ENCODE measurements around the gene MOB2.
"Not testable (repeated sequence)": the region's sequence is repeated elsewhere in the genome, so short reads cannot be mapped to it uniquely, and the experiment has no call there.

The MOB2 gene

DNA sequence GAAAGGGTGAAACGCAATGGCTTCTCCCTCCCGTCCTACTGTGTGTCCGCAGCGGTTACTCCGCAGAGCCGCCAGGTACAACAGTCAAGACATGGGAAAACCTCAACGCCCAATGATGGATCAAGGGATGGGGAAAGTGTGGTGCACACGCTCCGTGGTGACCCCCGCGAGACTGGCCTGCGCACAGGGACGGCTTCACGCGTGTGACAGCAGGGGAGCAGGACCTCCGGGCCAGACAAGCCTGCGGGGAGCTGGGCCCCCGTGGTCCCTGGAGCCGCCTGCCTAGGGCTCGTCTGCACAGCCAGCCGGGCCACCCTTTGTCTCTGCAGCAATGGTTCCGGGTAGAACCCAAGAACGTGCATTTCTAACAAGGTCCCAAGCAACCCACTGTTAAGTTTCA is 31.7 kb upstream of the MOB2 start:
- DNase-seq (ENCODE audit: low read depth in 2 of 3, low spot score in 2 of 3) = no peak

DNA sequence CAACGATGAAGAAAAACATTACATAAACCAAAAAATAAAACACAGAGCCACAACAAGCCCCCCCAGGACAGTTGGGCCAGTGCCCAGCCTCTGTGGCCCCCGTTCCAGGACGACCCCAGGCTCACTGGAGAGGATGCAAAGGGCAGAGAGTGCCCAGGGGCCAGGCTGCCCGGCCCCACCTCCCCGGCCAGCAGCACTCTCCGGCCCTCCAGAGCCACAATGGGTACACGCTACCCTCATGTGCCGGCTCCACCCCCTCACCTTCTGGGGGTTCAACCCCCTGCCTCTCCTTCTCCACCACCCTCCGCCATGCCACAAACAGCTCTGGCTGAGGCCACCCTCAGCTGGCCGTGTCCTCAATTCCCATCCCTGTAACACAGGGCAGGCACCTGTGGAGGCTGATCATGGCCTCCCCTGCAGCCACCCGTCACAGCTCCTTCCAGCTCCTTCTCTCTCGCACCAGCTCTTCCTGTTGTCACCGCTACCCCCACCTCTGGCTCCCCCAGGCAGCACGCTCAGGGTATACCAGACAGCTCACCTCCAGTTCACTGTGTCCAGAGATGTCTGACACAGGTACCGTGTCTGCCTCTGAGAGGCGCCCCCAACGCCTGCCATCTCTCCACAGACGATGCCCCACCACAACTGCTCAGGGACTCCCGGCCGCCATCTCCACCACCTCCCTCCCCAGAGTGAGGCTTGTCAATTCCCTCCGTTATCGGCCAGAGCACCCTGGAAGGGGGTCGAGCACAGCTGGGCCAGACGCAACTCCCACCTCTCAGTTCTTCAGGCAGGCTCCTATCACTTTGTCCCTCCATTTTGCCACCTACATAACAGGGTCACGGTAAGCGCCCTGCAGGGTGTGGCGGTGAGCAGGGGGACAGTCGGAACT is 30.8 kb upstream of the MOB2 start:
- DNase-seq (ENCODE audit: low read depth in 2 of 3, low spot score in 2 of 3) = no peak

DNA sequence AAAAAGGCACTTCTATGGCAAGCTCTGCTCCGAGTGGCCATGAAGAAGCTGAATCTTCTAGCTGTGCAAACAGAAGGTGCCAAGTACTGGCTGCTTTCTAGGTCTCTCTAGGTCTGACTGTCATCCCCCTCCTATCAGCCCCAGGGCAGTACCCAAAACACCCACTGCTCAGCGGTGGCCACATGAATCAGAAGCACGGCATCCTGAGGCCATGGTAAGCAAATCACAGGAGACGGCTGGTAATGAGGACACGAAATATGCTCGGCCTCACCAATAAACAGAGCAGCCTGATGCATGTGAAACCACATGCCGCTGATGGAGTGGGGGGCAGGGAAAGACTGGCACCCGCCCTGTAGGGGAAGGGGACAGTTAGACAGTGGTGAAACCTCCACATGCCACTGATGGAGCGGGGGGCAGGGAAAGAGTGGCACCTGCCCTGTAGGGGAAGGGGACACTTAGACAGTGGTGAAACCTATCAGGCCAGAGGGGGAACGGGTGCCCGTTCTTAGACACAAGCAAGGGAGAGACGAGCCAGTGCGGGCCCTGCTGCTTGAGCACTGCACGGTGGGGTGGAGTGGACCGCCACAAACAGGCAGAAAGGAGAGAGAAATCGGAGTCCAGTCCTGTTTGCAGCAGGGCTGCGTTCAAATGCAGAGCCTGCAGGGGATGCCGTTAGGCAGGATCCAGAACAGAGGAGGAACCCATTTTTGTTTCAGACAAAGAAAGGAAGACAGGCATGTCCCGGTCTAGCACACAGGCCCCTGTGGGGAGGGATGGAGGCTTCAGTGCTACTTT is 29.9 kb upstream of the MOB2 start:
- DNase-seq (ENCODE audit: low read depth in 2 of 3, low spot score in 2 of 3) = no peak

DNA sequence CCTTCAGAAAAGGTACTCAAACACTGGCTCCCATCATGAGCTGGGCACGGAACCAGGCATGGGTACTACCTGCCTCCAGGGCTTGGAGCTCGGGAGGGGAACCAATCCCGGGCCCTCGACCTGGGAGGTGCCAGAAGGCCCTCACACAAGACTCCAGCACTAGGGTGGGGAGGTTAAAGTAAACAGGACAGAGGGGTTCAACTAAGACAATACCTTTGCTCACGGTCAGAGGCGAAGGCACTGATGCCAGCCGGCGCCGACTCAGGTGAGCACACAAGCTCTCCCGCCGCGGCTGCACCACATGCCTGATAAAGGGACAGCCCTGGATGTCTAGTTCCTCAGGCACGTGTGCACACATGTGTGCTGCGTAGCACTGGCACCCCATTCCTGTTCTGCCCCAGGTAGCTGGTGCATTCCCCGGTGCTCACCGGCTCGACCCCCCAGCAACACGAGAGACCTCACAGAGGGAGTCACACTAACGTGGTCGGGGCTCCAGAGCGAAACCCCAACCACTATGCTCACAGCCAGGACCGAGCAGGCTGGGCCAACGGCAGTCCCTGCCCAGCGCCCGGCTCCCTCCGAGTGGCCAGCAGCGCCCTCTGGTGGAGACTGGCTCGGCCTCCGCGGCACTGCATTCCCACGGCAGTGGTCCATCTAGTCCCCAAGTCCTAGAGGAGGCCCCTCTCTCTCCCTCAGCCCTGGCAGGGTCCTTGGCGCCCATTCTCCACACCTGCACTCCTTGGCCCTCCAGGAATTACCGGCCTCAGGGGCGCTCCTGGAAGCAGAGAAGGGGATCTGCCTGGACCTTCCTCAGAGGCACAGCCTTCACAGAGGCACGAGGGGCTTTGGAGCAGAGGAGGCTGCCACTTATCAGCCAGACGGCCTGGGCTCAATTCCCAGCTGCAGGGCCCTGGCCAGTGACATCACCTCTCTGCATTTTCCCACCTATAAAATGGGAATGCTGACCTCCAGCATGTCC is 28.8 kb upstream of the MOB2 start:
- DNase-seq (ENCODE audit: low read depth in 2 of 3, low spot score in 2 of 3) = peak; percentile 40 to 77 (median 75)

DNA sequence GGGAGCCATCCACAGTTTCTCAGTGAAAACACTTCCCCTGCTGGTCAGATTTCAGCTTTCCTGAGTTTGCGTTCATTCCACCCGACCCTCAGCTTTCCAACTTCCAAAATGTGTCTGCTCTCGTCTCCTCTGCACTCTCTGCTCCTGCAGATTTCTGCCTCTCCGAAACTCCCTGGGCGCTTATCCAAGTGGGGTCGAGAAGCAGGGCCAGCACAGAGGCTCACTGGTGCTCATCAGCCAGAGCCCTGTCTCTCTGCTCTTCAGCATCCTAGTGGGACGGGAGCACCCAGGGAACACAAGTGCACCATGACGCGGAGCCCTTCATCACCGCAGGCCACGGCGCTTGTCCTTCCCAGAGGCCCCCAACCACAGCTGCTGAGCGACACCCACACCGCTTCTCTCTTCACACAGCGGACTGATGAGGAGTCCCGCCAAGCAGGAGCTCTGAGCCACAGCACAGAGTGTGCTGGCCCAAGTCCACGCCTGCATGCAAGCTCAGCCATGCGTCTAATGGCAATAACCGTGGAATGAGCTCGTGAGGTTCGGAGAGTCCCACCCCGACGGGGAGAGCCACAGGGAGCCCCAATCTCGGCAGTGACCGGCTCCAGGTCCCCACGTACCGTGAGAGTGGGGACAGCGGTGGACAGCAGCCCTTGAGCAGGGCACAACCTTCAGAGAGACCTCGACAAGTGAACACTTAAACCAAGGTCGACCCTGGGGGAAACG is 27.9 kb upstream of the MOB2 start:
- no peak for DNase-seq (ENCODE audit: low read depth in 2 of 3, low spot score in 2 of 3)

DNA sequence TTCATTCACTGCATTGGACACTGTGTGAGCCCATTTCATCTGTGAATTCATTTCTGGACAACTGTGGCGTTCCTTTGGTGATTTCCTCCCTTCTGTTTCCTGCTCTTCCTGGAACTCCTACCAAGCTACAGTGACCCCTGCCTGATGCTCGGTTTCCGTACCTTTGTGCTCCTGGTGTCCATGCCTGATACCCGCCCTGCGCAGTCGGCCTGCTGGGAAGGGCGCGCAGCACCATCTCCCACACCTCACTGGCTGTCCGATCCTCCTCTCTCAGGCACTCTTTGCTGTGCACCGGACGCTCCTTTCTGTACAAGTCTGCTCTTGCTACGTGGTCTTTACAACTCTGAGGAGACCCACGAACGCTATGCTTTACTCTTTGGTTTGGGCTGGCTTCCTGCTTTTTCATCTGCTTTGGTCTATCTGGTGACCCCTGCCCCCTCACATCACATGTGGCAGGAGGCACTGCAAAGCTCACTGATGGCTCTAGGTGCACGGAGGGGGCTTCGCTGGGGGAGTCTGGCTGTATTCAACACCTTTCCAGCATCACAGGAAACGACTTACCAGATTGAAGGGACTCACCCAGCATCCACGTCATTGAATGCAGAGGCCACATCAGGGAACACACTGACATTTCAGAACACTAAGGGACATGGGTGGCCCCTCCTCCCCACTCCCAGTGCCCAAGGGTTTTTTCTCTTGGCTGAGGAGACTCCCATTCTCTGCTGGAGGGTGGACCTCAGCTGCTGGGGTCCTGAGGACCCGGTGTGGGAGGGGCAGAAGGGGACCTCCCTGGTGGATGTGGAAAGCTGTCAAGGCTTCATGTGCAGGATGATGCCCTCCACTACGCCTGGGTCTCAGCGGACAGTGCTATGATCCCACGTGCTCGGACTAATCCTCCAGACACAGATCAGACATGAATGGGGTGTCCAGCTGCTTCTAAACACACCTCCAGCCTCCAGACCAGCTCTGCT is 27.0 kb upstream of the MOB2 start:
- DNase-seq (ENCODE audit: low read depth in 2 of 3, low spot score in 2 of 3) = no peak

DNA sequence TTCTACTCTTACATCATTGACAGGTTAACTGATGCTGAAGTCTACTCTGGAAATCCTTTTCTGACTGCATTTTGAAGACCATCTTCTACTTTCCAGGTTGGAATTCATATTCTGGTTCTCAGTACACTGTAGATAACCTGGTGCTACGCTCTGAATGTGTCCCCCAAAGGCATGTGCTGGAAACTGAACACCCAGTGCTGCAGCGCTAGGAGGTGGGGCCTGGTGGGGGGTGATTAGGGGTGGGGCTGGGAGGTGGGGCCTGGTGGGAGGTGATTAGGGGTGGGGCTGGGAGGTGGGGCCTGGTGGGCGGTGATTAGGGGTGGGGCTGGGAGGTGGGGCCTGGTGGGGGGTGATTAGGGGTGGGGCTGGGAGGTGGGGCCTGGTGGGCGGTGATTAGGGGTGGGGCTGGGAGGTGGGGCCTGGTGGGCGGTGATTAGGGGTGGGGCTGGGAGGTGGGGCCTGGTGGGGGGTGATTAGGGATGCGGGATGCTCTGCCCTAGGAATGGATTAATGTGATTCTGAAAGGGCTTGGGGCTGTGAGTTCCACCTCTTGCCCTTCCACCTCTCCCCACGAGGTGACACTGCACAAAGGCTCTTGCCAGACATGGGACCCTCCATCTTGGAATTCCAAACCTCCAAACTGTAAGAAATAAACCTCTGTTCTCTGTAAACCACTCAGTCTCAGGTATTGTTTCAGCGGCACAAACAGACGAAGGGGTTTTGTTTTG is 26.1 kb upstream of the MOB2 start:
- not testable (repeated sequence) for DNase-seq (ENCODE audit: low read depth in 2 of 3, low spot score in 2 of 3)

DNA sequence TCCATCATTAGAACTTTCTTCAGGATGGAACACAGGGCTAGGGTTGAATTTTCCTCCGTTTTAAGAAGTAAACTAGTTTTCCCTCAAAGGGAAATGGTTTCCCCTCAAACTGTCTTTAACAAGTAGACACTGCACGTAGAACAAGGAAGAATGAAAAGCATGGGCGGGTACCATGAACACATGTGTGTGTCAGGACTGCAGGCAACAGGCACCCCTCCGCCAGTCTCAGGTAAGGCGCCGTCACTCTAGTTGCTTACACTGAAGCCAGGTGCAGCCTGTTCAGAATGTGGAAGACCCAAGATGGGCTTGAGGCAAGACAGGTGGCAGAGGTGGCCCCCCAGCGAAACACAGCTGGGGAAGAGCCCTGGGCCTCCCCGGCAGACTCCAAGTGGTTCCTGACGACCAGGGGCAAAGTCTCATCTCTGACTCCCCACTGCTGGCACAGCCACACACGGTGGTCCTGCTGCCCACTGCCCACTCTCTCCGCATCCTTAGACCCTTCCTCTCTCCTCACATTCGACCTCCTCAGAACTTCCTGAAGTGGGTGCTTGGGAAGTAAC is 25.4 kb upstream of the MOB2 start:
- no peak for DNase-seq (ENCODE audit: low read depth in 2 of 3, low spot score in 2 of 3)

DNA sequence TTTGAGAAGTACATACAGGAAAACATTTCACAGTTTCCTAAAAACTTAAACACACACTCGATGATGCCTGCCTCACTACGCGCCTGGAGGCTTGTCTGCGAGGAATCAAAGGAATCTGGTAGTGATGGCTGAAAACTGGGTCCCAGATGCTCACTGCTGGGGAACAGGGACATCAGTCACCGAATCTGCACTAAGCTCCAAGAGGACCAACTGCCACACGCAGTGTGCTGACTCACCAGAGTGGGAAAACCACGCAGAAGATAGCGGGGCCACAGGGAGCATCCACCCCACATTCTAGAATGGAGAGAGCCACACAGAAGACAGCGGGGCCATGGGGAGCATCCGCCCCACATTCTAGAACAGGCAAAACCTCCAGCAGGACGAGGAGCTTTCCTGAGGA is 24.3 kb upstream of the MOB2 start:
- no peak for DNase-seq (ENCODE audit: low read depth in 2 of 3, low spot score in 2 of 3)

DNA sequence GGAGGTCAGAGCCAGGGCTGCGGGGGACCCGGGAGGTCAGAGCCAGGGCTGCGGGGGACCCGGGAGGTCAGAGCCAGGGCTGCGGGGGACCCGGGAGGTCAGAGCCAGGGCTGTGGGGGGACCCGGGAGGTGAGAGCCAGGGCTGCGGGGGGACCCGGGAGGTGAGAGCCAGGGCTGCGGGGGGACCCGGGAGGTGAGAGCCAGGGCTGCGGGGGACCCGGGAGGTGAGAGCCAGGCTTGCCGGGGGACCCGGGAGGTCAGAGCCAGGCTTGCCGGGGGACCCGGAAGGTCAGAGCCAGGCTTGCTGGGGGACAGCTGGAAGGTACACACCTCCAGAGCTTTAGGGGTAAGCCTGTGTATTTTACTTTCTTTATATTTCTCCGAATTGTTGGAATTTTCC is 23.8 kb upstream of the MOB2 start:
- DNase-seq (ENCODE audit: low read depth in 2 of 3, low spot score in 2 of 3) = not testable (repeated sequence)

DNA sequence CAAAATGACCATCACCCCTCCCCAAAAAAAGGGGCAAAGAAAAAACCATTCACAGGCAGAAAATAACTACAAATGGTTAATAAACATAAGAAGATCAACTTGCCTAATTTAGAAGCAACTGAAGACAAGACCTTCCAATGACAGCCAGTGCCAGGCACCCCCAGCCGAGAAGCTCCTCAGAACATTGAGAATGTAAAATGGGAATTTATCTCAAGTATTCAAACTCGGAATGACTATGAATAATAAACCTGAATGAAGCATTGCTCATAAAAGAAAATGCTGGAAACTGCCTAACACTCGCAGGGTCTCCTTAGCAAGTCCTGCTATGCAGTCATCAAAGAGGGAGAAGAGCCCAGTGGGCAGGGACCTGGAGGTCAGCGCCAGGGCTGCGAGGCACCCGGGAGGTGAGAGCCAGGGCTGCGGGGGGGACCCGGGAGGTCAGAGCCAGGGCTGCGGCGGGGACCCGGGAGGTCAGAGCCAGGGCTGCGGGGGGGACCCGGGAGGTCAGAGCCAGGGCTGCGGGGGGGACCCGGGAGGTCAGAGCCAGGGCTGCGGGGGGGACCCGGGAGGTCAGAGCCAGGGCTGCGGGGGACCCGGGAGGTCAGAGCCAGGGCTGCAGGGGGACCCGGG is 23.2 kb upstream of the MOB2 start:
- no peak for DNase-seq (ENCODE audit: low read depth in 2 of 3, low spot score in 2 of 3)

DNA sequence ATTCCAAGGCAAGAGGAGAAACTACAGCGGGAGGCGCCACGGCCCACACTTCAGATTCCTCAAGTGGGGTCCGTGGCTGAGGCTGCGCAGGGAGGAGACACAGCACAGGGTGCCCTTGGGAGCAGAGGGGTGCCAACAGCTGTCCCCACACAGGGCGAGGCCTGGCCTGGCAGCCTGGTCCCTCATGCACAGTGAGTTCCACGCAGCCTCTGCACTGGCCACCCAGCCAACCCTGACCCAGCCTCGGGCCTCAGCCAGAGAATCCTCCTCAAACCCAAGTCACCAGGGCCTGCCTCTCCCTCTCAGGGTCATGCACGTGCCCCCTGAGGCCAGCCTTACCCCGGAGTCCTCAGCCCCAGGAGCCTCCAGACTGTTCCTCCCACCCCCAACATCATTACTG is 22.4 kb upstream of the MOB2 start:
- DNase-seq (ENCODE audit: low read depth in 2 of 3, low spot score in 2 of 3) = no peak

DNA sequence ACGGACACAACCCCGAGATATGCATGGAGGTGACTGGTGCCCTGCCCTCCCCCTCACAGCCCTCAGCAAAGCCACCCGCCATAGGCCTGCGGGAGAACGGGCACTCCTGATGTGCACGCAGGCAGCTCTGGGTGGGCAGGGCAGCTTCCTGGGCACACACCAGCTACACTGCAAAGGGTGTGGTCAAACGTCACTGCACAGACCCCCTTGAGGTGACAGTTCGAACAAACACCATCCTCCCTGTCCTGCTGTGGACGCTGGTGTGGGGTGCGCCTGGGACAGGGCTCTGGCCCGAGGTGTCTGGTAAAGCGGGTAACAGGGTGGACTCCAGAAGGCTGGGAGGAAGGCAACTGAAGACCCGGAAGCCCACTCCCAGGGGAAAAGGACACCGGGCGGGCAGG is 21.9 kb upstream of the MOB2 start:
- DNase-seq (ENCODE audit: low read depth in 2 of 3, low spot score in 2 of 3) = no peak

DNA sequence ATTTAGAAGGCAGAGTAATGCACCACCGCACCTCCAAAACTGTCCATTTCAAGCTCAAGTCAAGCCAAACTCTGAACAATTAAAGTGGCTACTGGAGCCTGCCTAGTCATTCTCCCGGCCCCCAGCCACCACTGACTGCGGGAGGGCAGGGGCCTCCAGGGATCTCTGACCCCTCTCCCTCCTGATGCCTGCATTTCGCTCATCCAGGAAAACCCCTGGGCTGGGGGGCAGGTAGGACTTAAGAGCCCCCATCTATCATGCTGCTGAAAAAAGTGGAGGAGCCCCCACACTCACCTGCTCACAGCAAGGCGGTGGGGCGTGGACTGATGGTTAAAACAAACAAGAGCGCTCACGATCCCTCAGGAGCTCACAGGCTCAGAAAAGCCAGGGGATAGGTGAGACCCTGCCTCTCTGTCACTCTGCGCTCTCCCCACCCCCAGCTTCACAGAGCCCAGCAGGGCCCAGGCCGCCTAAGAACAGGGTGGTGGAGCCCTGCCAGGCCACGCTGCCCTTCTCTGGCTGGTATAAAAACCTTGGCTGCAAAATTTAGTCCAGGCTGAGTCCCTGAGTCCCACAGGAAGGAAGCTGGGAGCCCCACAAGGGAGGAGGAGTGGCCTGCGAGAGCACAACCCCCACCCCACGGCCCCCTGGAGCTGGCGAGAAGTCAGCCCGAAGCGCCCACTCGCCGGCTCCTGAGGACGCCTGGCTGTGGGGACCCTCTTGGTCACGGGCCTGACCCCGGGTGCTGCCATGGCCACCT is 21.0 kb upstream of the MOB2 start:
- DNase-seq (ENCODE audit: low read depth in 2 of 3, low spot score in 2 of 3) = no peak

DNA sequence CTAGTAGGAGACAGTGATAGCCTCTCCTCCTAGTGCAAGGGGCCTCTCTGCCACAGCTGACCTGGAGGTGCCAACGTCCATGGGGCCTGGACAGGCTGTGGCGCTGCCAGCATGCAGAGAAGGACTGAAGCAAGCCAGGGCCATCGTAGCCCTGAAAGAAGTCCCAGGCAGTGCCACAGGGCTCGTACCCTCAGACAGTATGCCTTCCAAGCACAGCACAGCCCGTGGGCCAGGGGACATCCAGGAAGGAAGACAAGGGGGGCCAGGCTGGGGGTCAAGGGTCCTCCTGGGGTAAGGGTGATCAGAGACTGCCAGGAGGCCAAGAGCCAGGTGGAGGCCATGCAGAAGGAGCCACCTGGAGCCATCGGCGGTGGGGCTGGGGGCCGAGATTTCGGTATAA is 20.4 kb upstream of the MOB2 start:
- no peak for DNase-seq (ENCODE audit: low read depth in 2 of 3, low spot score in 2 of 3)

DNA sequence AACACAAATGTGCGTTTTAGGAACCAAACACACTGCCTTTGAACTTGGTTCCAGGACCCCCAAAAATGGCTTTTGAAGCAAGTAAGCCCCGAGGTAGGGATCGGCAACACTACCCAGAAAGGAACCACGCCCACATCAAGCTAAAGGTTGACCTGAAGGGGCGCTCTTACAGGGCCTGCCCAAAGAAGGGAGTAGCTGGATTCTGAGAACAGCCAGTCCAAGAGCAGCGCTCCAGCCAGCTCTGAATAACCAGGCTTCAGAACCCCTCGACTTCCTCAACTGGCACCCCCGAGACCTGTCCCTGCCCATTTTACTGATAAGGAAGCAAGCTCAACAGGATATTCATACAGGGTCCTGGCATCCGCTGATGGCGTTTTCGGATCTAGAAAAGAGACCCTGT is 18.9 kb upstream of the MOB2 start:
- no peak for DNase-seq (ENCODE audit: low read depth in 2 of 3, low spot score in 2 of 3)

DNA sequence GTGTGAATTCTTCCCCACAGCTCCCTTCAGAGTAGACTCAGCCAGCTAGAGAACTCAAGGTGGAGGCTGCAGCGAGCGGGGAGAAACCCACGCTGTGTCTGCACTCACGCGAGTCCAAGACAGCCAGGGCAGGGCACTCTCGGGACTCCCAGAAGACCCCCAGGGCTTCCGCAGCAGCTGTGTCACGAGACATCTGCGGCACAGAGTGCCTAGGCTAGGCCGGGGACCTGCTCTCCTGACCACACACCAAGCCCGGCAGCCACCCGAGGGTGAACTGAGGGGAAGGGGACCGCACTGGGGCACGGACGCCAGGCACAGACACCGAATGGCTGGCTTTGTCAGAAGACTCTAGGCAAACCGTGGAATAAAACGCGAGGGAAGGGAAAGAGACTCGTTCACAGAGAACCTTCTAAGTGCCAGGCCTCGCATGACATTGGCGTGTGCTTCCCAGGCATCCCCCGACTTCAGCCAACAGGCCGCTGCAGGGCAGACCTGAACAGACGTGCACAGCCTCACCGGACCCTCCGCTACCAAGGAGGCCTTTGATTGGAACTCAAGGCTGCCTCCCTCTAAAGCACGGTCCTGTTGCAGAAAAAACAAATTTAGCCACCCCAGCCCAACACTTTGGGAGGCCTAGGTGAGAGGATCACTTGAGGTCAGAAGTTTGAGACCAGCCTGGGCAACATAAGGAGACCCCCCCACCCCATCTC is 18.2 kb upstream of the MOB2 start:
- DNase-seq (ENCODE audit: low read depth in 2 of 3, low spot score in 2 of 3) = no peak

Measured in activated CD8-positive, alpha-beta memory T cell treated with anti-CD3 and anti-CD28 coated beads for 48 hours (primary cell).